ENCODE measurements around the gene MYOC.
"Not testable (repeated sequence)": the region's sequence is repeated elsewhere in the genome, so short reads cannot be mapped to it uniquely, and the experiment has no call there.

The MYOC gene

DNA sequence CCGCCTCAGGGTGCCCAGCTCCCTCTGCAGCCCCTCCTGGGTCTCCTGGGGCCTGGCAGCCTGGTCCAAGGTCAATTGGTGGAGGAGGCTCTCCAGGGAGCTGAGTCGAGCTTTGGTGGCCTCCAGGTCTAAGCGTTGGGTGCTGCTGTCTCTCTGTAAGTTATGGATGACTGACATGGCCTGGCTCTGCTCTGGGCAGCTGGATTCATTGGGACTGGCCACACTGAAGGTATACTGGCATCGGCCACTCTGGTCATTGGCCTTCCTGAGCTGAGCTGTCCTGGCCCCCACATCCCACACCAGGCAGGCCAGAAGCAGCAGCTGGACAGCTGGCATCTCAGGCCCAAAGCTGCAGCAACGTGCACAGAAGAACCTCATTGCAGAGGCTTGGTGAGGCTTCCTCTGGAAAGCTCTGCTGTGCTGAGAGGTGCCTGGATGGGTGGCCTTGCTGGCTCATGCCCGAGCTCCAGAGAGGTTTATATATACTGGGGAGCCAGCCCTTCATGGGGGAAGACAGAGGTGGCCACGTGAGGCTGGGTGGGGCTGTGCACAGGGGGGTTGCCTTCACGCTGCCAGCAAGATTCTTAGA, at the start of gene MYOC:
TSS of gene MYOC (minus strand) at position 455 of the 589 bp plus-strand sequence. CDS start at position 378, 77 bp downstream.
- no peak for DNase-seq

- DNase-seq, result no peak
These were observed 47.0 kb upstream of the MYOC start for GRCh38 chr1:171699531-171699930.

GRCh38 chr1:171695772-171696171, 43.3 kb upstream of the MYOC start:
- not testable (repeated sequence) for DNase-seq

DNA sequence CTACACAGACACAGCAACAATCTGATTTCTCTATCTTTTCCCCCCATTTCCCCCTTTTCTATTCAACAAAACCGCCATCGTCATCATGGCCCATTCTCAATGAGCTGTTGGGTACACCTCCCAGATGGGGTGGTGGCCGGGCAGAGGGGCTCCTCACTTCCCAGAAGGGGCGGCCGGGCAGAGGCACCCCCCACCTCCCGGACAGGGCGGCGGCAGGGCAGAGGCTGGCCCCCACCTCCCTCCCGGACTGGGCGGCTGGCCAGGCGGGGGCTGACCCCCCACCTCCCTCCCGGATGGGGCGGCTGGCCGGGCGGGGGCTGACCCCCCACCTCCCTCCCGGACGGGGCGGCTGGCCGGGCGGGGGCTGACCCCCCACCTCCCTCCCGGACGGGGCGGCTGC, 41.1 kb upstream of the MYOC start:
- not testable (repeated sequence) for DNase-seq

GRCh38 chr1:171683870-171684269, 31.4 kb upstream of the MYOC start:
- DNase-seq, result no peak

DNA sequence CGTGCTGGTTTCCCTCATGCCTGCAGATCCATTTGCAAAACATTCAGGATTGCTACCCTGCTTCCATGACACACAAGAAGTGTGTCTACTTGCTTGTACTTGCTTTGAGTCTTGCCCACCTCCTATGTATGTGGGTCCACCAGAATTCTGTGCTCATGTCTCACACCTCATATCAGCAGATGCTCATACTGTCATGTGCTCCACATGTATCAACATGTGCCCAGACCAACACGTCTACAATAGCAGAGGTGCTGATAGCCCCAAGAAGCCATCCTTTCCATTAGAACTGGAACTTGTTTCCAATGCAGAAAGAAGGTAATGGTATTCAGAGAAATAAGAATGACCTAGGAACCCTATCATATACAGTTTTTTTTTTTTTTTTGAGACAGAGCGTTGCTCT, 27.9 kb upstream of the MYOC start:
- no peak for DNase-seq

GRCh38 chr1:171676823-171677222, 24.3 kb upstream of the MYOC start:
- DNase-seq, result no peak

DNA sequence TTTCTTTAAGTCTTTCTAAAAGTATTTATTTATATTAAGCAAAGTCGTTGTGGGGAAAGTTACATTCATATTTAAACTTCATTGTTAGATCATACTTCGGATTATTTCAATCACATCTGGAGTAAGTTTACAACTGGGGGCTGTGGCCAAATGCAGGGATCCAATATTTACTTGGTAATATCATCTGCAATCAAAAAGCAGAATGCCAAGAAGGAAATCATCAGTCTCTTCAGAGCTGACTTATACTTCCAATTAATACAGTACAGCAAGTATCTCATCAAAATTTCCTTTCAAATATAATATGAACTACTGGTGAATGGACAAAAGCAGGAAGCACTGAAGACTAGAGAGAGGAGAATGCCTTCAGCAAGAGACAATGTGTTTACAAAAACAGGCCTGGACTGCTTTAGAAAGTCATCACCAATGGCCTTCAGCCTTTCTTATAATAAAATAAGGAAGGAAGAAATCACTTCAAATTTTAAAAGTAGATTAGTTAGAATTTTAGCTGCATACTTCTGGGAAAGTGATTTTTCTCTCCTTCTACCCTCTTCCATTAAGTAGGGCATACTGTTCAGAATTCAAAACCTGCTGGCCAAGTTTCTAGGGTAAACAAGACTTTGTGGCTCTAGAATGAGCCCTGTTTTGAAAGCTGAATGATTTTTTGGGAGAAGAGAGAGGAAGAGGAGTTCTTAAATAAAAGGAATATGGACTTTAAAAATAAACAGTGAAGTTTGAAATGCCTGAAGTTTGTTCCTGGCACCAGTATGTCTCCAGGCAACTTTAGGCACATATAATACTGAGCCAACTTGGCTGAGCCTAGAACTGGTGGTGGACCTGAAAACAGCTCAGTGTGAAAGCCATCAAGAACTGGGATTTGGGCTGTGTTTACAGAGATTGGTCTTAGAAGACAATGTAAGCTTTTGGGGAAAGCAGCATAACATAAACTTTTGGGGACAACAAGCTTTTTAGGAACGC, 22.2 kb upstream of the MYOC start:
- DNase-seq, result no peak

GRCh38 chr1:171670739-171671138, 18.3 kb upstream of the MYOC start:
- DNase-seq, result no peak

GRCh38 chr1:171668372-171668771, 15.9 kb upstream of the MYOC start:
- DNase-seq, result no peak

- no peak for DNase-seq
These were observed 13.8 kb upstream of the MYOC start for GRCh38 chr1:171666114-171666769.

- DNase-seq, result no peak
These were observed 12.5 kb upstream of the MYOC start for GRCh38 chr1:171664976-171665375.

DNA sequence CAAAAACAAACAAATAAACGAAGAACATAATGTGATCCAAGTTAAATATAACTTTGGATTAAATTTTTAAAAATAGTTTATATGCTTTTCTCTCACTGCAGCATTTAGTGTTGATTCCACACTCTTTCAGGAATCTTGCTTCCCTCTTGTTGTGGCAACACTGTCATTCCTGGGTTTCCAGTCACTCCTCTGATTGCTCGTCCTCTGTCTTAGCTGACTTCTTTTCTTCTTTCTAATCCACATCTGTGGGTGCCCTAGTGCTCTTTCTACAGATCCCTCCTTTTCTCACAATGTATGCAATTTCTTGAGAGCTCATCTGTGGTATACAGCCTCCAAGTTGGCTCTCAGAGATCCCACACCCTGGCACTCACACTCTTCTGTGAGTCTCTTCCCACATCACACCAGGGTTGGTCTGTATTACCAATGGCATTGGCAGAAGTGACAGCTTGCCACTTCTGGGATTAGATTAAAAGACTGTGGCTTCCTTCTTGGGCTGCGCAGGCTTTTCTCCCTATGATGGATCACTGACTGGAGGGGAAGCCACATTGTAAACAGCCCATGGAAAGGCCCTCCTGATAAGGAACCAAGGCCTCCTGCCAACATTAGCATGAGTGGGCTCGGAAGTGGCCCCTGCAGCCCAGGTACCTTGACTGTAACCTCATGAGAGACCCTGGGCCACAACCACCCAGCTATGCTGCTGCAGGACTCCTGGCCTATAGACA, 11.5 kb upstream of the MYOC start:
- DNase-seq, result no peak

DNA sequence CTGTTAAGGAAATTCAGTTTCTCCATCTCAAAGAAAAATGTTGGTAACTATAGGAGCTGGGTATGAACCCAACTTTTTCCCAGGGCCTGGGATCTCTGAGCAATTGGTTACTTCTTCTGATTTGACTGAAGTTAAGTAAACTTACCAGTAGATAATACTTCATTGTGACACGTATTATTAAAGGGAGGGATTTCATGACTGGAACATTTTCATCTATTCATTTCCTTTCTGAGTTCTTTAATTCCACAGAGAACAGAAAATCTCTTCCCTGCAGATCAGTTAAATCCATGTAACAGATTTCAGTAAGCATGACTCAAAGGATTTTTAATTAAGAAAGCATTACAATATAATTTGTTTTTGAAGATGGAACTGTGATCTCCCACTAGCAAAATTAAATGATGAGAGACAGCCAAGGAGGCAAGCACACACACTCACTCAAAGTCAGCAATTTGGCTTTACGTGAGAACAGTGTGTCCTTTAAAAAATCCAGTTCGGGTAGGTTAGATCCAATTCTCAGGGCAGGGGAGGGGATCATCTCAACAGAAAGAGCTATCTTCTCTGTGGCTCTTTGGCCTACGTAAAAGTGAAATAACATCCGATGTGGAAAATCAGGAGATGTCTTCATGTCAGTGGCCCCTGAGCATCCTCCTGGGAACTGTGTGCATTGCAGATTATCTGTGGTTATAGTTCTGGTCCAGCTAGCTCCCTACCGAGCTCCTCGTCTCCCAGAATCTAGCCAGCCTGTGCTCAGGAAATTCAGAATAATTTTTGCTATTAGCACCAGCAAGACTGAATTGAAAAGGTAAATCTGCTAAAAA, 10.8 kb upstream of the MYOC start:
- DNase-seq, result no peak

DNA sequence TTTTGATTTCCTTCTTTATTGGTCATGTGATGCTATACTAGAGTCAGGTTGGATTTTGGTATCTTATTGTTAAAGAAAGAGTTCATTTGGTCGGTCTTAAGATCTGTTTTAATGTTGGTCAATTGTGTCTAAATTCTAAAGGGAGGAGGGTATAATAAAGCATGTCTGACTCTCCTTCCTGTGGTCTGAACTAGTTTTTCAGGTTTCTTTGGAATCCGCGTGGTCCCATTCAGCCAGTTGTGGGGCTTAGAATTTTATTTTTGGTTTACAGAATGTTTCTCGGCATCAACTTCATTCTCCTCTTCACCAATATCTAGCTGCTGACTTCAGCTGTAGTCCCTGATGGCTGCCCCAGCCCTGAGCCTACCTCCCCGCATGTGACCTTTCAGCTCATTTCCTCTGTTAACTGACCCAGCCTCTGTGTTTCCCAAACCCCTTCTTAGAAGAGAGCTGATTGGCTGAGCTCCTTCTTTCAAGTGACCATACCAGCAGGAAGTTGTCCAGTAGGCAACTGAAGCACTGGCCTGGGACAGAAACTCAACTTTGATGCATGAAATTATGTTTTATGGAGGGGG, 8.7 kb upstream of the MYOC start:
- DNase-seq, result no peak

DNA sequence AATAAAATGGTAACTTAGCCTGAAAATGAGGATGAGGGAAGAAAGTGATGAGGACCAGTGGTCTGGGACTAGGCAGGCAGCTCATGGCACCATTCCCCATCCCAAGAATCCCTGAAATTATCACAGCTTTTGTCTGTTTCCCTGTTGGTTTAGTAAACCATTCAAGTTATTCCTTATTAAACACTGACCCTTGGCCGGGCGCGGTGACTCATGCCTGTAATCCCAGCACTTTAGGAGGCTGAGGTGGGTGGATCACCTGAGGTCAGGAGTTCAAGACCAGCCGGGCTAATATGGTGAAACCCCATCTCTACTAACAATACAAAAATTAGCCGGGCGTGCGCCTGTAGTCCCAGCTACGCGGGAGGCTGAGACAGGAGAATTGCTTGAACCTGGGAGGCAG, 3.7 kb upstream of the MYOC start:
- not testable (repeated sequence) for DNase-seq

- no peak for DNase-seq
These were observed 3.2 kb upstream of the MYOC start for GRCh38 chr1:171655746-171656116.

DNA sequence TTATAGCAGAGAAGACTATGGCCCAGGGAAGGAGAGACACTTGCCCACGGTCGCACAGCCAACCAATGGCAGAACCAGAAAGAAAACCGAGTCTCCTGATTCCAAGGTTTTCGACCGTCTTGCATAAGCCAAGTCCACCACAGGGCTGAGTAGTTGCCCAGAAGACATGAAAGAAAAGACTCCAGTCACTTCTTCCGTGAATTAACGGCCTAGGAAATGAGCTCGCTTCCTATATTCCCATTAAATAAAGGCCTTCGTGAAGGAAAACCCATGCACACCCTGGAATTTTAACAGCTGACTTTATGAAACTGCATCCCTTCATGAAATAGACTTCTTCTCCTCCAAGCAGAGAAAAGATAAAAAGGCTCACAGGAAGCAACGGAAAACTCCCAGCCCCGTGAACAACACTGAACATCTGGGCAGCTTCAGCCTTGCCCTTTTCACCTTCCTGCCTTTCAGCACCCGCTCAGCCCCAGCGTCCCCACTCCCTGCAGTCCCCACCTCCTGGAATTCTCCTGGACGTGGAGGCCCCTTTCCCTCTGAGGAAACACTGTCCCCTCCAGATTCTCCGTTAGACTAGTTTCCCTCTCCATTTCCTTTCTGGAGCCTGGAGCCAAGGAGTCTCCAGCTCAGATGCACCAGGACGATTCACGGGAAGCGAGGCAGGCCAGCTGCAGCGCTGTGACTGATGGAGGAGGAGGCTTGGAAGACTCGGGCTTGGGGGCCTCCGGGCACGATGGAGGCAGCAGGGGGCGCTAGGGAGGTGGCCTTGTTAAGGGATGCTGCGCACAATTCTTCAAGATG, 2.7 kb upstream of the MYOC start:
- DNase-seq, result peak; percentile 81

DNA sequence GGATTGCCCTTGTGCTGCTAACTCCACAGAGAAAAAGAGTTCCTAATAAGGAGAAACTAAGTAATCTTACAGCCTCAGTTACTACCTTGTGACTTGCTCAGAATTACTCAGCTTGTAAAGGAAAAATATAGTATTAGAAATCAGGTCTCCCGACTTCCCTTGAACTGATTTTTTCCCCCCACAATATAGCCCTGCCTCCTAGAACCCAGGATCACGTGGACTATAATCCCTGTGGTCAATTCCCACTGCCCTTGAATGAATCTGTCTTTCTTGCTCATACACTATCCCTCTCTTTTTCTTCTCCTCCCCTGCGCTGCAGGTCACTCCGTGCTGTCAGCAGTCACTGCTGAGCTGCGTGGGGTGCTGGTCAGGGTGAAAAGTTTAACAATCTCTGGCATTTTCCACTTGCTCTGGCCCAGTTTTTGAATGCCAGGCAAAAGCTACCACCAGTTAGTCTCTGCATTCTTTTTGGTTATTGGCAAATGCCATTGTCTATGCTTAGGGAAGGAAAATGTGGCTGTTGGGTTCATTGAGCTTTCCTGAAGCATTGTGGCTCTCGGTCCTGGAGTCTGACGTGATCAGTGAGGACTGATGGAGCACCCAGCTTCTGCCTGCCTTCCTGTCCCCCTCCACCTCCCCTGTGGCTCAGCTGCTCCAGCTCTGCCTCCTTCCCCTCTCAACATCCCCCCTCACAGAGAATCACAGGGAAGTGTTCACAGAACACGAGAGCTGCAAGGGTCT, 1.9 kb upstream of the MYOC start:
- no peak for DNase-seq

DNA sequence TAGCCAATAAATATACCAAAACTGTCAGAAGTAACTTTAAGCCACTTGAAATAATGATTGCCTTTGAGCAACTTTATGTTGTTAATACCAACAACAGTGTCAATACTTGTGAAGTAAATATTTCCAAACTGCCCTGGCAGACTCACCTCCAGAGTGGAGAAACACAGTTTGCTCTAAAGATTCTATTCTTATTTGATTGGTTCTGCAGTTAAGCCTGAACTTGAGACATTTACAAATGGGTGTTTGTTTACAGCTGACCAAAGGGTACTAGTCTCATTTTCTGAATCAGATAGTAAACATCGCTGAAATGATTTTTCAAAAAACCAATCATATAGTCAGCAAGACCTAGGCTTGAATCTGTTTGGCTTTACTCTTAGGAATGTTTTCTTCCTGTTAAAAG, 1.3 kb upstream of the MYOC start:
- no peak for DNase-seq

All from activated CD4-positive, CD25-positive, alpha-beta regulatory T cell treated with anti-CD3 and anti-CD28 coated beads, Interleukin-2, amount 50 U/mL, for 72 hours (primary cell).